ENCODE data around the gene ZCCHC24.

The ZCCHC24 gene

GRCh38 chr10:79346388-79347225 is 98.8 kb downstream of the ZCCHC24 start:
- no peak for TF ChIP-seq CTCF (IDR thresholded peaks at IDR 0.05)
- peak overlapping the region; percentile 78 to 96 for H3K4me3 ChIP-seq (ENCODE audit: low read depth in 1 of 2, low read length in 1 of 2)
- peaks cover 54 to 64% of the 10 kb centered on the region in 2 experiments for H3K4me1 ChIP-seq (ENCODE audit: control insufficient read depth in 1 of 2, insufficient read depth in 1 of 2, low read depth in 1 of 2, low read length in 1 of 2)
- peaks cover 31% of the 10 kb centered on the region for H3K36me3 ChIP-seq
- H3K9me3 ChIP-seq: no peaks in the 10 kb centered on the region
- no peaks in the 10 kb centered on the region for H3K27me3 ChIP-seq
- H3K27ac ChIP-seq: peak overlapping the region; percentile 100

DNA sequence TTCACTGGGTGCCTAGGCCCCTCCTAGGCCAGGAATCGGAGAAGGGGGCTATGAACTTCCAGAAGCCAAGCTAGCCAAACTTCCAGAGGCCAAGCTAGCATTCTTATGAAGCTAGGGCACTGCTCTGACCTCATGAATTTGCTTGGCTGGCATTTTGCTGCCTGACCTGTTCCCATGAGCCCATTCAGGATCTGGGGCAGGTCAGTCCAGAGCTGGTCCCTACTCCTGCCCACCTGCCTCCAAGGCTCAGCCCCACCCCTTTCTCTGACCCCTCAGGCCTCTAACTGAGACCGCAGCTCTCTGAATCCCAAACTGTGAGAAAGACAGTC is 99.4 kb downstream of the ZCCHC24 start:
- no peak for TF ChIP-seq CTCF (IDR thresholded peaks at IDR 0.05)
- peak overlapping the region; percentile 74 for H3K27ac ChIP-seq
- no peaks in the 10 kb centered on the region for H3K9me3 ChIP-seq
- H3K27me3 ChIP-seq: no peaks in the 10 kb centered on the region
- H3K4me1 ChIP-seq (ENCODE audit: control insufficient read depth in 1 of 2, insufficient read depth in 1 of 2, low read depth in 1 of 2, low read length in 1 of 2): peaks cover 53 to 60% of the 10 kb centered on the region in 2 experiments
- H3K36me3 ChIP-seq: peaks cover 25% of the 10 kb centered on the region
- no peak overlapping the region for H3K4me3 ChIP-seq (ENCODE audit: low read depth in 1 of 2, low read length in 1 of 2)

- no peaks in the 10 kb centered on the region for H3K27me3 ChIP-seq
- H3K27ac ChIP-seq: peak overlapping the region; percentile 74
- no peak for TF ChIP-seq CTCF (IDR thresholded peaks at IDR 0.05)
- peaks cover 20% of the 10 kb centered on the region for H3K36me3 ChIP-seq
- no peaks in the 10 kb centered on the region for H3K9me3 ChIP-seq
- no peak overlapping the region for H3K4me3 ChIP-seq (ENCODE audit: low read depth in 1 of 2, low read length in 1 of 2)
- H3K4me1 ChIP-seq (ENCODE audit: control insufficient read depth in 1 of 2, insufficient read depth in 1 of 2, low read depth in 1 of 2, low read length in 1 of 2): peaks cover 52 to 56% of the 10 kb centered on the region in 2 experiments
These were observed 100.0 kb downstream of the ZCCHC24 start for GRCh38 chr10:79345241-79346011.

DNA sequence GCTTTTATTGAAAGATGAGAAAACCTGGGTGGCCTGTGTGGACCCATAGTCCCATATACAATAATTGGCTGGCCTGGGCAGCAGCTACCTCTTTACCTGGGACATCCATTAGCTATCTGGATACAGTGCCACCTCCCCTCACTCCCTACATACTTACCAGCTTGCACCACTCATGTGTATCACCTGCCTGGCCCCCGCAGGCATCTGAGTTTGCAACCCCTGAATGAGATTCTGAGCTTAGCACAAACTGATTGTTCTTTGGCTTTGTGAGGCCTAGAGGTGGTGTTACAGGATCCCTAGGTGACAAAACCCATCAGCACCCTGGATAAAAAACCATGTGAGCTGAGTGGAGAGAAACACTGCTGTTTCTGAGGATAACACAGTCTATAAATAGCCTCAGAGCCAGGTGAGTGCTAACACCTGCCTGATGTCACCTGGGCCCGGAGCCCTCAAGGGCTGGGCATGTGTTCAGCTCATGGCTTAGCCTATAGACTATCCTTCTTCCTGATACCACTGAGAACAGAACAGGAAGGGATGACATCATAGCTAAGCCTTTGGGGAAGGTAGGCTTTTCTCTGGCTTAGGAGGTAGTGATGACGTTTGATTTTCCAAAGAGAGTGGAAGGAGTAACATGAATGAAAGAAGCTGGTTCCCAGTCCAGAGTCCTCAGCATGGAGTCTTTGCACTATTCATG is 100.8 kb downstream of the ZCCHC24 start:
- TF ChIP-seq CTCF (IDR thresholded peaks at IDR 0.05): no peak
- Histone ChIP-seq H3K27ac (peak overlapping the region; percentile 74), H3K27me3 (no peaks in the 10 kb centered on the region), H3K36me3 (peaks cover 12% of the 10 kb centered on the region), H3K4me3 (ENCODE audit: low read depth in 1 of 2, low read length in 1 of 2) (no peak overlapping the region), H3K9me3 (no peaks in the 10 kb centered on the region), H3K4me1 (ENCODE audit: control insufficient read depth in 1 of 2, insufficient read depth in 1 of 2, low read depth in 1 of 2, low read length in 1 of 2) (peaks cover 44 to 48% of the 10 kb centered on the region in 2 experiments)

DNA sequence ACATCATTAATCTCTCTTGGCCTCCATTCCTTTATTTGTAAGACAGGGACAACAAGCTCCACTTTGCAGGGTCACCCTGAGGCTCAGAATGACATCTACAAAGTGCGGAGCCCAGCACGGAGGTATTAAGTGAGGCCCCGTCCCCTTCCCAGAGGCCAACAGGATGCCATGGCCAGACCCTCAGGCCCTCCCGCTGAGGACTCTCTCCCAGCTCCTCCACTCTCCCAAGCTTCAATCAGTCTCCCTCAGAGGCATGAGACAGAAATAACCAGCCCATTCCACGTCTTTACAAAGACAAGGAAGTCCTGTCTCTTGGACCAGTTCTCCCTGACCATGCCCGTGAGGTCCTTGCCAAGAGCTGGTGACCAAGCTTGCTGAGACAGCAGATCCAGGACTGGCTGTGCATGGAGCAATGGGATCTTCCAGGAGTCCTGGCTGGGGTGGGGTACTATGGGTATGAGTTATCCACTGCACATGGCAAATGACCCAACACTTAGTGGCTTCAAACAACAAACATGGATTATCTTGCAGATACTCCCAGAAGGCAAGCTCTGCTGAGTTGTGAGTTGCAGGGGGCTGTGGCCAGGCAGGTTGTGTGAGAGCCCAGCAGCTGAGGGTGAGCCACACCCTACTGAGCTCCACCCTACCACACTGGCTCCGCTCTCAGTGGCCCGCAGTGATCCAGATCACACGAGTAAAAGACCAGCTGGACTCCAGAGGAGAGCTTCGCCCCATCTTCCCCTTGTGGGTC is 102.4 kb downstream of the ZCCHC24 start:
- TF ChIP-seq CTCF (IDR thresholded peaks at IDR 0.05): no peak
- Histone ChIP-seq H3K4me1 (ENCODE audit: control insufficient read depth in 1 of 2, insufficient read depth in 1 of 2, low read depth in 1 of 2, low read length in 1 of 2) (peaks cover 28 to 32% of the 10 kb centered on the region in 2 experiments), H3K36me3 (no peaks in the 10 kb centered on the region), H3K4me3 (ENCODE audit: low read depth in 1 of 2, low read length in 1 of 2) (no peak overlapping the region), H3K27ac (no peak overlapping the region), H3K27me3 (no peaks in the 10 kb centered on the region), H3K9me3 (no peaks in the 10 kb centered on the region)
